HG03139 (cell line): ENCODE data around the gene ABCD4.
"Not testable (repeated sequence)": the region's sequence is repeated elsewhere in the genome, so short reads cannot be mapped to it uniquely, and the experiment has no call there.

Experiments
- ATAC-seq: cut with Tn5 transposase; IDR thresholded peaks from one replicate; pipeline ENCODE4 v1.9.1; 2021; ENCODE audit not compliant: unreplicated experiment

Gene ABCD4

GRCh38 chr14:74302152-74302628 lies 544 bp downstream of the ABCD4 start:
- peak; percentile 49 for ATAC-seq

GRCh38 chr14:74301594-74302151 lies 1.1 kb downstream of the ABCD4 start:
- ATAC-seq = no peak

GRCh38 chr14:74299061-74299545 lies 3.6 kb downstream of the ABCD4 start:
- no peak for ATAC-seq

- ATAC-seq = no peak
These were observed 4.7 kb downstream of the ABCD4 start for GRCh38 chr14:74297986-74298385.

GRCh38 chr14:74296037-74296467 lies 6.7 kb downstream of the ABCD4 start:
- ATAC-seq = no peak

DNA sequence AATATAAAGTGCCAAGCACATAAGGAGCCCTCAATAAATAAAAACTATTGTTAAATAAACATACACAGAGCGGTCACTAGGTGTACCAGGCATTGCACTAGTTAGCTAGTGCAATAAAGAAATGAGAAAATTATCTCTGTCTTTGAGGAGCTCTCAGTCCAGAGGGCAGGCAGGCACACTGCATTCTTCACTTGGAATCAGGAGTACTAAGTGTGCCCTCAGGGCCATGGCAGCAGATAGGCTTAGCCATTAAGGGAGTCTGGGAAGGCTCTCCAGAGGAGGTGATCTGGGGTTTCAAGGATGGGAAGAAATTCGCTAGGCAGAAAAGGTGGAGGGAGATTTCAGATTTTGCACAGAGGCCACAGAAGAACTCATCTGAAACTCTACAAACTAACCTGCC lies 9.1 kb downstream of the ABCD4 start:
- ATAC-seq = no peak

GRCh38 chr14:74292061-74292460 lies 10.7 kb downstream of the ABCD4 start:
- ATAC-seq = no peak

DNA sequence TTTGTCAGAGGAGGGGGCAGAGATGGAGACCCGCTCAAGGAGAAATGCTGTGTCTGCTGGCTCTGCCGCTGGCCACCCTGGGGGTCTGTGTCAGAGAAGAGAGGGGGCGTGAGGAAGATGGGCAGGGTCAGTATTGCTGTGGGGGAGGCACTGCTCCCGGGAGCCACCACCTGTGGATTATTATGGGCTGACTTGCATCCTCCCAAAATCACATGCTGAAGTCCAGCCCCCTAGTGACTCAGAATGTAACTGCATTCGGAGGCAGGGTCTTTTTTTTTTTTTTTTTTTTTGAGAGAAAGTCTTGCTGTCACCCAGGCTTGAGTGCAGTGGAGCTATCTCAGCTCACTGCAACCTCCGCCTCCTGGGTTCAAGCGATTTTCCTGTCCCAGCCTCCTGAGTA lies 12.3 kb downstream of the ABCD4 start:
- ATAC-seq = no peak

- ATAC-seq = no peak
These were observed 12.9 kb downstream of the ABCD4 start for GRCh38 chr14:74289801-74290200.

- ATAC-seq = no peak
These were observed 16.0 kb downstream of the ABCD4 start for GRCh38 chr14:74286736-74287135.

- ATAC-seq = no peak
These were observed 21.7 kb downstream of the ABCD4 start for GRCh38 chr14:74281069-74281468.

GRCh38 chr14:74278080-74278479 lies 24.7 kb downstream of the ABCD4 start:
- ATAC-seq = no peak

GRCh38 chr14:74275241-74275841 lies 27.4 kb downstream of the ABCD4 start:
- ATAC-seq = no peak

GRCh38 chr14:74271365-74271764 lies 31.4 kb downstream of the ABCD4 start:
- no peak for ATAC-seq

- not testable (repeated sequence) for ATAC-seq
These were observed 32.2 kb downstream of the ABCD4 start for GRCh38 chr14:74270382-74271177.

GRCh38 chr14:74267588-74267987 lies 35.1 kb downstream of the ABCD4 start:
- ATAC-seq = no peak

- no peak for ATAC-seq
These were observed 37.3 kb downstream of the ABCD4 start for GRCh38 chr14:74265301-74265965.

GRCh38 chr14:74263921-74264320 lies 38.8 kb downstream of the ABCD4 start:
- no peak for ATAC-seq

- ATAC-seq = no peak
These were observed 39.6 kb downstream of the ABCD4 start for GRCh38 chr14:74263181-74263580.

DNA sequence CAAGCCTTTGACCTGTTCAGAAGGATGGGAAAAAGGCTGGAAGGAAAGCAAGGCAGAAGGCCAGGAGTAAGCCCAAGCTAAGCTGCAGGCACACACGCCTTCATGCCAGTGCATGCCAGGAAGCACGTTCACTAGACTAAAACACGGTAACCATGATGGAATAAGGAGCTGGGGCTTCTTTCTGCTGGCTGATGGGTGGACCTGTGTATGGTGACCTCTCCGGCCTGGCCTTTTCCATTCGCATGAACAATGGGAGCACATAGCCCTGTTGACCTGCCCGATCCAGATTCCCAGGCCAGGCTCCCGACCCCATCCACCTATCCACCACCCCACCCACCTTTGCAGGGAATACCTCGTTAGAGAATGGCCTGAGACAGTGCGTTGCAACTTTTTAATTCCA lies 40.7 kb downstream of the ABCD4 start:
- no peak for ATAC-seq

- ATAC-seq = no peak
These were observed 41.4 kb downstream of the ABCD4 start for GRCh38 chr14:74261288-74261687.
